Cardiac septum (tissue), 1 donor: Measurements from ENCODE around the gene KCNK17. TPM values are rescaled to one million over a fixed set of nuclear protein-coding genes. Genes with fewer than 3 reads are reported as not detected.

ENCODE experiments used
- DNase-seq: peaks from one replicate; pipeline ENCODE4 v3.0.0-alpha.2; 2020; ENCODE audit warnings: low spot score
- intact Hi-C: fragments of 100-400 bp; cut with DNase I; formaldehyde crosslinking; loops from one replicate; pipeline ENCODE4 v1.14.0; 2022
- long read RNA-seq: library from polyadenylated mRNA; unstranded; transcript quantifications from one replicate; pipeline ENCODE4 v2.0.0, GENCODE V29; 2021
- total RNA-seq: library from RNA; stranded (reverse); fragmentation: NEBNext Ultra II Directional; extraction: Animal tissue kit (Norgen Biotek cat#: 25700); gene quantifications from one replicate; pipeline ENCODE4 v1.2.1, GENCODE V29; 2021
- donor health status: DM: no; HTN: no; CAD: no.

KCNK17 gene, protein sequence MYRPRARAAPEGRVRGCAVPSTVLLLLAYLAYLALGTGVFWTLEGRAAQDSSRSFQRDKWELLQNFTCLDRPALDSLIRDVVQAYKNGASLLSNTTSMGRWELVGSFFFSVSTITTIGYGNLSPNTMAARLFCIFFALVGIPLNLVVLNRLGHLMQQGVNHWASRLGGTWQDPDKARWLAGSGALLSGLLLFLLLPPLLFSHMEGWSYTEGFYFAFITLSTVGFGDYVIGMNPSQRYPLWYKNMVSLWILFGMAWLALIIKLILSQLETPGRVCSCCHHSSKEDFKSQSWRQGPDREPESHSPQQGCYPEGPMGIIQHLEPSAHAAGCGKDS
- total RNA-seq = 0.38 TPM
- long read RNA-seq = 0 reads

DNA sequence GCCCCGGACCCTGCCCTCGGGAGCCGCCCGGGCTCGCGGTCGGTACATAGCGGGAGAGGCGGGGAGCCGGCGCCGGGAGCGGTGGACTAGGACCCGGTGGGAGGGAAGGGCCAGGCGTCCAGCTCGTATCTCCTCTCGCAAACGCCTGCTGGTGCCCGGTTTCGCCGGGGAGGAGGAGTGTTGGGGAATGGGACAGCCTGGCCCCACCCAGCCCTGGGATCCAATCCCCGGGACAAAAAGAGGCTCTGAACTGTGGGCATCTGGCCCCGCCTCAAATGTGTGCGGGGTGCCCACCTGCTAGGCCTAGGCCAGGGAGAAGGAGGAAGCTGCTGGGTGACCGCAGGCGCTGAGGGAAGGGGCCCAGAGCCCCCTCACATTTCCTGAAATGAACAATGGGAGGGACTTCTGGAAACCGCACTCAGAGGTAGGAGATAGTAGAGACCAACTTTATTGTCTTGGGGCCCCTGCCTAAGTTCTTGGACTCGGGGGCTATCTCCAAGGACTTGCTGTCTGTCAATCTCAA lies at the start of gene KCNK17:
Gene KCNK17 (minus strand): TSS at position 147 of the 523 bp plus-strand sequence. CDS start 99 bp downstream, at position 48.
- no peak for DNase-seq
- intact Hi-C loops = loop anchor here (5.0 kb wide), 1 partner anchor 442 kb away; no protein-coding TSS in a partner anchor

DNA sequence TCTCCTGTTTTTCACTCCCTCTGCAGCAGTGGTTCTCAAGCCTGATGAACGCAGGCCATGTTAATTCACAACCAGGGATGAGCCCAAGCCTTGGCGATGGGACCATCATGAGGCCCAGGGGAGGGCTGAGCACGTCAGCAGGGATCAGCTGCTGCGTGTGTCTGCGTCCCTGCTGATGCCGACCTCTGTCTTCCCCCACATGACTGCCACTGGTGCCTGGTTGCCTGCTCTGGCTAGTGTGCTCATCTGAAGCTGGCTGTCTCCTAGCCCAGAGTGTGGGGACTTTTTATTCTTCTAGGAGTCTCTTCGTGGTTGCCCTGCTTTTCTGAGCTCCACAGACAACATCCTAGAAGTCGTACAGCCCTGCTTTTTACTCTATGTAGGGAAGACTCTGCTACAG lies 49.1 kb upstream of the KCNK17 start:
- DNase-seq = peak; percentile 57
- intact Hi-C loops = no loop called here

DNA sequence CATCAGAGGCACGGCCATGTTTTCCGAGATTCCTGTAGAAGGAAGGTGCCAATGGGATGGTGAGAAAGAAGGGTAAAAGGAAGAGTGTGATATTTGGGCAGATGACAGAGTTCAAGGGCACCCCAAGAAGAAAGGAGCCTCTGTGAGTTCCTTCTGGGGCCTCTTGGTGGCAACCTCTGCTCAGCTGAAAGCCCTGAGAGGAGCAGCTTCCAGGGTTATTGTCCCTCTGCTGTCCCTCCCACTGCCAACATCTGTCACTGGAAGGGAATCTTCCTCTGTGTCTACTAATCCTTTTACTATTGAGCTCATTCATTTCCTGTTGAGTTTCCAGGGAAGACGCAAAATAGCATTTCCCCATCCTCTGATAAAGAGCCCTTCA lies 48.3 kb upstream of the KCNK17 start:
- DNase-seq = no peak
- intact Hi-C loops = no loop called here

DNA sequence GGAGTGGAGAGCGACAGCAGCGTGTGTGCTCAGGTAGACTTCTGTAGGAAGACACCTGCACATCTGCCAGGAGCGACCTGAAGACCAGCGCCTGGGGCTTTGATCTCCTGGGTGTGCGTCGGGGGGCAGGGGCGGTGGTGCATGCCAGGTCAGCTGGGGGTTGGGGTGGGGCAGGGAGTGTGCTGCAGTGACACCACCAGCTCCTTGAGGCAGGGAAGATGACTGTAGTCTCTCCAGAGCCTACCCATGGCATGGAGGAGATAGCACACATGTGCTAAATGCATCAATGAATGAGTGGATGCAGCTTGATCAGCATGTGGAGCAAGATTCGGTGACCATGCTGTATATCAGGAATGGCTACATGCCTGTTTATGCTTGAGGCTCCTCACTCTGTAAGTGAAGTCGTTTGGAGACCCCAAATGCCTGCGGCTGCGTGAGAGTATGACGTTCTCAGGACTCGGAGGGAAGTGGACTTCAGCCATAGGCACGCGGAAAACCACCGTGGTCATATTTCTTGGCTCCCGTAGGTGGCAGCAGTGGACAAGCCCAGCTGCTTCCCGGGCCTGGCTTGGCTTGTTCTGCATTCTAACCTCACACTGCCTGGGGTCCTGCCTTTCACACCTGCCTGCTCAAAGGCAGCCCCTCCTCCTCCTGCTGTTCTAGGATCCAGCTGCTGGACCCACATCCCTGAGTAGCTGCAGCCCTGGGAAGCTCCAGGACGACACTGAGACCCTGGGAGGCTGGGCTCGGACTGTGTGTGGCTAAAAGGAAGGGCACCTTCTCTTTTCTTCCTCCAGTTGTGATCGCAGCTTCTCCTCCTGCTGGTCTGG lies 47.7 kb upstream of the KCNK17 start:
- intact Hi-C loops = no loop called here

DNA sequence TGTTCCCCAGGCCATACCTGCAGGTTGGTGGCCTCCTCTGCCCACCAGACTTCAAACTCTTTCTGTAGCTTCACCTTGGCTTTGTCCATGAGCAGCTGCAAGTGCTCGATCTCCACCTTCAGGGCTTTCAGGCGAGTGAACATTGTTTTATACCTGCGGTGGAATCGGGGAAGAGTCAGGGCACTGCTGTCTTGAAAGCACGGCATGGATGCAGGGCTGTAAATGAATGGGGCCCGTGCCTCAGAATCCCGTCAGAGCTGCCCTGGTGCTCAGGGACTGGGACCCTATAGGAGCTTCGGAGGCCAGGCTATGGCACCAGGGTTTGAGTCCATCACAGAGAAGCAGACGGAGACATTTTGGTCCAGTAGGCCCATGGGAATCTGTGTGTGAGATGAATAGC lies 46.2 kb upstream of the KCNK17 start:
- DNase-seq = peak; percentile 44
- intact Hi-C loops = no loop called here

More for the DNA sequence above, 47.7 kb upstream of the KCNK17 start:
- peak; percentile 76 for DNase-seq

DNA sequence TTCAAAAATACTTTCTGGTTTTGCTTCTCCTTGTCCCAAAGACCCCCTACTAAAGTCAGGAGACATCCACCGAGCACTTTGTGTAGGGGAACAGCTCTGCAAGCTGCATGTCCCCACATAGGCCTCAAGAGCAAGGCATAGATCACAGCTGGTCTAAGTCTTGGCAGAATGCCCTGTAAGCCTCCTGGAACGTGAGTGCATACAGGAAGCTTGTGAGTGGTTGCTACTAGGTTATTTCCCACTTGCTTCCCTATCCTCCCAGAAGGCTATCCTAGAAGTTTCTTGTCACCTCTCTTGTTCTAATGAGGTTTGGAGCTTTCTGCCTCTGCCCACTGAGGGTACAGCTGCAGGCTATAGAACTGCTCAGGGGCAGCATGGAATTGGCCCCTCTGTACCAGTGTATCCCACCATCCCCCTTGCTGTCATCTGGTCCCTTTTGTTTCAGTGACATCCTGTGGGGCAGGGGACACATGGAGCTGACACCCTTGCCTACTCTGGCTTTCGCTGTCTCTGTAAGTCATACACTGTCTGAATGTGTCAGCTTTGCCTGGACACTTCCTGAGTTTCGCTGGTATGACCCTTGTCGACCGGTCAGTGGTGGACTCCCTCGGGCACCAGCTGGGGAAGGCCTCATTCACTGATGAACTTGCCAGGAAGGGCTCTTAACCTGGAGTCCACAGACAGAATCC lies 43.9 kb upstream of the KCNK17 start:
- peak; percentile 38 for DNase-seq
- intact Hi-C loops = no loop called here

DNA sequence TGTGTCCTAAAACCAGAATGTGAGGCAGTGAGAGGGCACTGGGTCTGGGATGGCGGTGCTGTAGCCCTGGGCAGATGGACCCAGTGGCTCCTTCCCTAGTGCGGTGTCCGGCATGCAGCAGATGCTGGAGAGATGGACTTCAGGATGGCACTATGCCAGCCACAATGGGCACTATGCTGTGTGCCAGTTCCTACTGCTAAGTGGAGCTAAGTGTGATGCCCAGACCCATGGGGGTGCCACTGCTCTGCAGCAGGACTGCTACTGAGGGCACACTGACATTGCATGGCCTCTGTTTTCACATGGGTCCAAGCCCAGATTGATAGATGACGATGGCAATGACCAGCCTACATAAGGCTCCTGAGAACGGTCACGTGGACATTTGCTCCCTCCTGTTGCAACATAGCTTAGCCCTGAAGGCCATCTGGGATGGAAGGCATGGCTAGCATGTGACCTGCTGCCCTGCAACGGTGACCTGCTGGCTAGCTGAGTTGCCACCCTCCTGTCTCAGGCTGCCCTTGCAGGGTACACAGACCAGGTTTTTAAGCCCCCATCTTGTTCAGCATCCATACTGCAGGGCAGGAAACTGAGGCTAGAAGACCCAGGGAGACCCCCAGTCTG lies 39.6 kb upstream of the KCNK17 start:
- no peak for DNase-seq
- intact Hi-C loops = no loop called here

DNA sequence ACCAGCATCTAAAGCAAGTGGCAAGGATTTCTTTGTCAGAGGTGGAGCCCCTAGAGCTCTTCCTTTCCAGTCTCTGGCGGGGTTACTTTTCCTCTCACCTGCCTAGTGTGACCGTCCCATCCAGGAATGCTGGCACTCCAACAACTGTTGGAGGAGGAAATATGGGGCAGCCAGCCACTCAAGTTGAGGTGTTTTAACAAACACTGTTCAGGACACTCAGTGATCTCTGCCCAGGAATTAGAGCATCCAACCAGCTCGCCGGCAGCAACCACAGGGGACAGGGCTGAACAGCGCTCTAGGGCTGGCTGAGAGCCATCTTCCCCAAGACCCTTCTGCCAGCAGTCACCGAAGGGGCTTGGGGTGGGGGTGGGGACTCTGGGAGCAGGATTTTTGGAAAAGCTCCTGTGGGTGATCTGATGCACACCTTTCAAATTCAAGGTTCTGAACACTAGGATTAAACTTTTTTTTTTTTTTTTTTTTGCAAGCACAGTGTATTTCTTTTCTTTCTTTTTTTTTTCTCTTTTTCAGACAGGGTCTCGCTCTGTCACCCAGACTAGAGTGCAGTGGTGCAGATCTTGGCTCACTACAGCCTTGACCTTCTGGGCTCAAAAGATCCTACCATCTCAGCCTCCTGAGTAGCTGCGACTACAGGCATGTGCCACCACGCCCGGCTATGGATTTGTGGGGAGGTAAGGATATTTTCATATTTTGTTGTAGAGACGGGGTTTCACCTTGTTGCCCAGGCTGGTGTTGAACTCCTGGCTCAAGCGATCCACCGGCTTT lies 36.7 kb upstream of the KCNK17 start:
- intact Hi-C loops = no loop called here

DNA sequence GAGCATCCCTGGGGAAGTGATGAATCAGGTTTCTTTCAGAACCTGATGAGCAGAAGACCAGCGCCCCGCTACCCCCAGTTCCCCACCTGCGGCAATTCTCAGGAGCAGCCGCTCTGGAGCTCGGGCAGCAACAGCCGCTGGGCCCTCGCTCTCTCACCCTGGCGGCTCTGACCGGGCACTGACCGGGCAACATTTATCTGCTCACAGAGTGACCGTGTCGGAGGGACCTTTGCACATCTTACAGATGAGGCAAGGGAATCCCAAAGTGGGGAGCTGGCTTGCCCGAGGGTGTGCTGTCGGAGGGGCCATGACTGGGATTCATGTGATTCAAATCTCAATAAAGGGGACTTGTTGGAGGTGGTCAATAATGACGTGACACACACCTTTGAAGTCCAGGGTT lies 34.5 kb upstream of the KCNK17 start:
- intact Hi-C loops = loop anchor here (10.0 kb wide), 1 partner anchor 1966 kb away; no protein-coding TSS in a partner anchor
- DNase-seq = no peak

More for the DNA sequence above, 36.7 kb upstream of the KCNK17 start:
- DNase-seq = no peak

DNA sequence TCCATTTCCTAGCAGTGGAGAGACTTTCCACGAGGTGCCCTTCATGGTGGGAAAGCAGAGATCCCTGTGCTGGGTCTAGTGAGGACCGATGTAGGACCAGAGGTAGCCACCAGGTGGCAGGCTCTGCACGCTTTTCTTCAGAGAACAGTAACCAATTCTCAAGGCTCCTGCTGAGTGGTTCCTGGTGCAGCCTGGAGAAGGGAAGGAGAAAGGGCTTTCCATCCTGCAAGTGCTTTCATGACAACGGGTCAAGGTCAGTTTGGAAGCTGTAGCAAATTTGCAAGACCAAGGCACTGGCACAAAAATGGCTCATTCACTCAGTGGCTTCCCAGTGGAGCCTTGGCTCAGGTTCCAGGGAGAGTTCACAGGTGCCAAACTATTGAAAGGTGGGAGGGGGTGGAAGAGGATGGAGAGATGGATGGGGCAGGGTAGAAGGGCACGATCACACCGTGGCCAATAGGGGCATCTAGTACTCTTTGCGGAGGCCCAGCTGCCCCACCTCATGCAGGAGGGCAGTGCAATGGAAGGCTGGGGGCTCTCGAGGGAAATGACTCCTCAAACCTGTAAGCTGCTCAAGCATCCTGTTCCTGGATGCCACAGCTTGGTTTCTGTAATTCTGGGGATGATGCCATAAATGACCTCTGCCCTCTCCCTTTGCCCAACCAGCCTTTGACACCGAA lies 33.8 kb upstream of the KCNK17 start:
- intact Hi-C loops = loop anchor here (10.0 kb wide), 1 partner anchor 1967 kb away; no protein-coding TSS in a partner anchor
- DNase-seq = no peak

DNA sequence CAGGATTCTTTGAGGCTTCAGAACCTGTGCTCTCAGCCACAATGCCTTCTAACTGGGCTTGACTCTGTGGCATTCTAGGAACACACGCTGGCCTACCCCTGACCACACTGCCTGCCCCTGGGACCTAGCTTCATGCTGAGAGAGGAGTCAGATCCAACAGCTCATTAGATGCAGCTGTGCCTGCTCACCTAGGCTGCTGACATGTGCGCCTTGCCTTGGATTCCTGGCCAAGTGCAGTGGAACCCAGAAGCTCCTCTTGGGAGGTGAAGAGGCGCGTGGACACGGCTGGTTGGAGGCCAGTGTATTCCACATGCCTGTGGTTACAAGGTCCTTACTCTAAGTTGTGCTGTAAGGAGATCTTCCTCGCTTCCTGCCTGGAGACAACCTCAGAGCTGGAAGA lies 33.0 kb upstream of the KCNK17 start:
- intact Hi-C loops = loop anchor here (10.0 kb wide), 1 partner anchor 1968 kb away; no protein-coding TSS in a partner anchor
- DNase-seq = no peak

DNA sequence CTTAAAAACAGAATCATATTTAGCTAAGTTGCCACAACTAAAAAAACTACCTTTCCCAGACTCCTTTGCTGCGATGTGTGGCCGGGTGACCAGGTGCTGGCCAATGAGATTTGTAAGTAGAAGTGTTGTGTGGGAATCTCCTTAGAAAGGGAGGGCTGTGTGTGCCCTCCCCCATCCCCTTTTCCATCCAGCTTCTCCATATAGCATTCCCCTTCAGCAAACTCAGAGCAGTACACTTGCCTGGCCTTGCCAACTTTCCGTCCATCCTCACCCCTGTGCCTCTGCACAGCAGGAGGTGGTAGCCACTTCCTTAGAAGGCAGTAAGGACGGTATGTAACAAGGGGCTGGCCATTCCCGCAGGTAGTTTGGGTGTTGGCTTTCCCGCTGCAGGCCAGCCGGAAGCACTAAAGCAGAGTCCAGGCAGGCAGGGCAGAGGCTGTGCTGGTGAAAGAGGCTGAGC lies 30.6 kb upstream of the KCNK17 start:
- DNase-seq = no peak
- intact Hi-C loops = loop anchor here (10.0 kb wide), 1 partner anchor 1970 kb away; no protein-coding TSS in a partner anchor

DNA sequence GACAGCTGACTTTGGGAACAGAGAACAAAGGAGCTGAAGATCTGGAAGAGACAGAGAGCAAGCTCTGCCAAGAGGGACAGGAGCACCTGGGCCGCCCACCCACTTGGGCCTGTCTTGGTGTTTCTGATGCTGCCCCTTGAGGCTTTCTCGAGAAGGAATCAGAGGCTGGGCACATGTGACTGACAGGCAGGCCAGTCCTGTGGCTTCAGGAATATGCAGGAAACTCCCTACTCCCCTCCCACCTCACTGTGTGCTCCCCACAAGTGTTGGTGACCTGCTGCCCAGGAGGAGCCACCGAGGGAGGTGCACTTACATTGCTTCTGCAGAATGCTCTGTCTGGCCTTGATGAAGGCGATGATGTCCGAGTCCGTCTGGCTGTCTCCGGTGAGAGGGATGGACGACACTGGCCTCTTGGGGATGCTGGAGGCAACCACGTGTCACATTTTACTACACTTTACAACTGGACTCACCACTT lies 29.2 kb upstream of the KCNK17 start:
- intact Hi-C loops = loop anchor here (10.0 kb wide), 1 partner anchor 1971 kb away; no protein-coding TSS in a partner anchor
- no peak for DNase-seq

DNA sequence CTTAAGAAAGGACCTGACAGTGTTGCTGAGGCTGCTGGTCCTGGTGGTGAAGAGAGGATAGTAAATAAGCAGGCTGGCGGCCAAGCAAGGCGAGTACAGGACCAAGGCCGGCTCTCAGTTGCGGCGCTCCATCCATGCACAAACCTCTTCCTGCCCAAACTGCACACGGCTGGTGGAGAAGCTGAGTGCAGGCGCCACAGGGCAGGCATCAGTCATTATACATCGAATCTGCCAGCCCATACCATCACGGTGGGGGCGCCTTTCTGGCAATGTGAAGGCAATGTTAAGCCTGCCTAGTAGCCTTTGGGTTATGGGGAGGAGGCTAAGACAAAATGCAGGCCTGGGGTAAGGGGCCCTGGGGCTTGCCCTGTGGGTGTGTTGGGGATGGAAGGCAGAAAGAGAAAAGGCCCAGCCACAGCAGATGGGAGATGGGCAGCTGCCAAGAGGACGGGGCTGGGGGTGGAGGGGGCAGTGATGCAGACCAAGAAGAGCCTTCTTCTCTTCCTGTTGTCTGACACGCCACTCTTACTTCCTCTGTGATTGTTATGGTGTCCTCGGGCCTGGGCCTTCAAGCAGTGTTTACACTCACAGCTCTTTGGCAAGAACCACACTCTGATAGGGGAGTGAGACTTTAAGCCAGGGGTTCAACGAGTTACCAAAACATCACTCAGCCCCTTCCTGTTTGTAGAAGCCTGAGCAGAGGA lies 28.6 kb upstream of the KCNK17 start:
- intact Hi-C loops = loop anchor here (10.0 kb wide), 1 partner anchor 1972 kb away; no protein-coding TSS in a partner anchor

DNA sequence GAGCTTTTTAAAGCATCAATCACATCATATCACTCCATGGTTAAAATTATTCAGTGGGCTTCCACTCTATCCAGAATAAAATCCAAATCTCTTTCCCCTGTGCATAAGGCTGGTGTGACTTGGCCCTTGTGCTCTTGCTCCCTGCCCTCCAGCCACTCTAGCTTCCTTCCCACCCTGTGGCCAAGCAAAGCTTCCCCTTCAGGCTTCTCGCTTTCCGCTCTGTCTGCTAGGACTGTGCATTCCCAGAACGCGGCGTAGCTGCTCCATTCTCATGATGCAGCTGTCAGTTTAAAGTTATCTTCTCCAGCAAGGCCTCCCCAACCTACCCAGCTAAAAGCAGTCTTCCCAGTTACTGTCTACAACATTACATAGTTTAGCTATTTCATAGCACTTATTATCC lies 27.7 kb upstream of the KCNK17 start:
- intact Hi-C loops = loop anchor here (10.0 kb wide), 1 partner anchor 1973 kb away; no protein-coding TSS in a partner anchor
- DNase-seq = no peak

More for the DNA sequence above, 28.6 kb upstream of the KCNK17 start:
- DNase-seq = no peak

DNA sequence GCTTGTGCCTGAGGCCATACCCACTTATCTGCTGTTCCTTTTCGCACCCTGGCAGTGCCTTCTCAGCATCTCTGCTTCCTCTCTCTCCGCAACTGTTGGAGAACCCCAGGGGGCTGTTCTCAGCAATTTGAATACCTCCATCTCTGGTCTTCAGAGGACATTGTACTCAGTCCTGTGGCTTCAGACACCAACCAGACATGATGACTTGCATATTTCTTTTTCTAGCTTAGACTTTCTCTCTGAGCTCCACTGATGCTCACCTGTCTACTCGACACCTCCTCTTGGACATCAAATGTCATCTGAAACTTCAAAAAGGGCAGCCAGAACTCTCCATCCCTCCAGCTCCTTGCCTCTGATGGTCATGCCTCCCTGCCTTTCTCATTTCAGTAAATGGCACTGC lies 27.1 kb upstream of the KCNK17 start:
- intact Hi-C loops = loop anchor here (10.0 kb wide), 1 partner anchor 1973 kb away; no protein-coding TSS in a partner anchor
- DNase-seq = no peak
